ENCODE data around the gene MZT2B. TPM values are rescaled to one million over a fixed set of nuclear protein-coding genes. Genes with fewer than 3 reads are reported as not detected.

MZT2B gene
- total and polyA plus RNA-seq, 2 of the 4 experiments (the other 2 are of a cell fraction) = 24.9 to 115 TPM

- H3K27ac ChIP-seq (ENCODE audit: insufficient read depth, low read length) = no peak overlapping the region
- DNase-seq (no peak), ATAC-seq (ENCODE audit: low read depth) (no peak)
- CTCF ChIA-PET = no interaction called here
- H3K9ac ChIP-seq (ENCODE audit: low read depth, low read length) = no peak overlapping the region
- no peak overlapping the region for H2BK5ac ChIP-seq (ENCODE audit: low read depth, low read length, poor library complexity, severe bottlenecking)
- no peak overlapping the region for H3K18ac ChIP-seq (ENCODE audit: low read depth, low read length)
- dilution Hi-C loops (cut with HindIII; ENCODE audit: low sequenced_read_pairs, unreplicated experiment) = no loop called here
- H3K9me1 ChIP-seq (ENCODE audit: insufficient read depth, low read length) = peaks cover 3% of the 10 kb centered on the region; the same call in 1 of the 2 replicates
- POLR2A ChIA-PET (ENCODE audit: unreplicated experiment) = interaction anchor here (0.6 kb wide), 1 partner anchor 136 kb away, joined by 5 read pairs; no protein-coding TSS in a partner anchor
- H4K20me1 ChIP-seq (ENCODE audit: insufficient read depth, low read length) = no peaks in the 10 kb centered on the region
- no peak overlapping the region for H3K4ac ChIP-seq (ENCODE audit: low read depth, low read length)
- H3K27me3 ChIP-seq (ENCODE audit: control insufficient read depth, insufficient read depth, low read length) = no peaks in the 10 kb centered on the region
- no peak overlapping the region for H2AK9ac ChIP-seq (replicated peaks; ENCODE audit: low read depth, low read length, poor library complexity)
- 84% methylated on average over 3 of the region's 5 CpGs; no CpG with 5 or more reads in 1 of the 2 experiments for WGBS, 2 experiments (ENCODE audit: extremely low coverage in 2 of 2, insufficient read length in 1 of 2)
- intact Hi-C loops (cut with micrococcal nuclease) = no loop called here
- no TSS peak for BruUV-seq (replicated peaks)
- peaks cover 8 to 28% of the 10 kb centered on the region in 2 experiments; a peak in 3 of 4 replicates for H3K79me1 ChIP-seq (ENCODE audit: low read depth in 1 of 2, low read length in 2 of 2)
- H3K9me3 ChIP-seq (ENCODE audit: control insufficient read depth, insufficient read depth, low read length) = no peaks in the 10 kb centered on the region
- in situ Hi-C loops (cut with MboI; ENCODE audit: low sequenced_read_pairs) = no loop called here
- no peak overlapping the region for H2BK20ac ChIP-seq (ENCODE audit: low read depth, low read length)
- H3K56ac ChIP-seq (ENCODE audit: extremely low read depth, insufficient read depth, low read length) = no peak overlapping the region
- peaks cover 16% of the 10 kb centered on the region for H3K36me3 ChIP-seq (ENCODE audit: control insufficient read depth, insufficient read depth, low read length)
- TF ChIP-seq, protein P1, sequence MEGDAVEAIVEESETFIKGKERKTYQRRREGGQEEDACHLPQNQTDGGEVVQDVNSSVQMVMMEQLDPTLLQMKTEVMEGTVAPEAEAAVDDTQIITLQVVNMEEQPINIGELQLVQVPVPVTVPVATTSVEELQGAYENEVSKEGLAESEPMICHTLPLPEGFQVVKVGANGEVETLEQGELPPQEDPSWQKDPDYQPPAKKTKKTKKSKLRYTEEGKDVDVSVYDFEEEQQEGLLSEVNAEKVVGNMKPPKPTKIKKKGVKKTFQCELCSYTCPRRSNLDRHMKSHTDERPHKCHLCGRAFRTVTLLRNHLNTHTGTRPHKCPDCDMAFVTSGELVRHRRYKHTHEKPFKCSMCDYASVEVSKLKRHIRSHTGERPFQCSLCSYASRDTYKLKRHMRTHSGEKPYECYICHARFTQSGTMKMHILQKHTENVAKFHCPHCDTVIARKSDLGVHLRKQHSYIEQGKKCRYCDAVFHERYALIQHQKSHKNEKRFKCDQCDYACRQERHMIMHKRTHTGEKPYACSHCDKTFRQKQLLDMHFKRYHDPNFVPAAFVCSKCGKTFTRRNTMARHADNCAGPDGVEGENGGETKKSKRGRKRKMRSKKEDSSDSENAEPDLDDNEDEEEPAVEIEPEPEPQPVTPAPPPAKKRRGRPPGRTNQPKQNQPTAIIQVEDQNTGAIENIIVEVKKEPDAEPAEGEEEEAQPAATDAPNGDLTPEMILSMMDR (conservative IDR thresholded peaks at IDR 0.05; ENCODE audit: low read depth, low read length) = no peak
- TF ChIP-seq NFE2L2 (IDR thresholded peaks at IDR 0.05; ENCODE audit: low read depth, low read length) (no peak), RCOR1 (IDR thresholded peaks at IDR 0.05; ENCODE audit: insufficient replicate concordance, low read length) (no peak), POLR2A (IDR thresholded peaks at IDR 0.05; ENCODE audit: low read depth, low read length) (no peak), RFX5 (IDR thresholded peaks at IDR 0.05; ENCODE audit: low read depth, low read length) (no peak), MXI1 (IDR thresholded peaks at IDR 0.05; ENCODE audit: borderline replicate concordance, low read depth, low read length) (no peak), USF2 (IDR thresholded peaks at IDR 0.05; ENCODE audit: low read depth, low read length) (no peak), SMC3 (IDR thresholded peaks at IDR 0.05; ENCODE audit: low read depth, low read length) (no peak), CHD1 (IDR thresholded peaks at IDR 0.05; ENCODE audit: low read depth, low read length) (no peak), BHLHE40 (IDR thresholded peaks at IDR 0.05; ENCODE audit: low read depth, low read length) (no peak), CEBPB (IDR thresholded peaks at IDR 0.05; ENCODE audit: low read depth, low read length) (no peak), ELK1 (IDR thresholded peaks at IDR 0.05; ENCODE audit: borderline replicate concordance, low read depth, low read length) (no peak), MAFK (IDR thresholded peaks at IDR 0.05; ENCODE audit: low read depth, low read length) (no peak), RAD21 (IDR thresholded peaks at IDR 0.05; ENCODE audit: low read length) (no peak), FOS (IDR thresholded peaks at IDR 0.05; ENCODE audit: low read depth, low read length) (no peak), MAZ (IDR thresholded peaks at IDR 0.05; ENCODE audit: borderline replicate concordance, low read depth, low read length) (no peak)
- no peak overlapping the region for H3K4me2 ChIP-seq (ENCODE audit: low read depth, low read length)
- no peak overlapping the region for H3K14ac ChIP-seq (replicated peaks; ENCODE audit: low read depth, low read length)
- no peak overlapping the region for H2BK15ac ChIP-seq (ENCODE audit: low read depth, low read length)
- H2AK5ac ChIP-seq (ENCODE audit: low read depth, low read length) = no peak overlapping the region
- no peak overlapping the region for H2AFZ ChIP-seq (replicated peaks; ENCODE audit: low read length, poor library complexity)
- no peak overlapping the region for H3K23ac ChIP-seq (ENCODE audit: low read depth, low read length)
- H4K91ac ChIP-seq (ENCODE audit: insufficient read depth, low read depth, low read length) = no peak overlapping the region
- H4K5ac ChIP-seq (ENCODE audit: low read depth, low read length) = no peak overlapping the region
- H2BK120ac ChIP-seq (ENCODE audit: low read depth, low read length) = no peak overlapping the region
- no peak overlapping the region for H4K8ac ChIP-seq (ENCODE audit: low read depth in 2 of 2, low read length in 2 of 2)
- no peak overlapping the region for H3K4me3 ChIP-seq (ENCODE audit: insufficient read depth, low read depth, low read length)
- peaks cover 7% of the 10 kb centered on the region; the same call in 1 of the 2 replicates for H3K4me1 ChIP-seq (ENCODE audit: control insufficient read depth, insufficient read depth, low read length)
These were observed 4.3 kb downstream of the MZT2B start for GRCh38 chr2:130186391-130186790.

All from IMR-90 (cell line).